ENCODE results near the gene ETV6. TPM values are rescaled to one million over a fixed set of nuclear protein-coding genes. Genes with fewer than 3 reads are reported as not detected.

Gene ETV6
- polyA plus RNA-seq, 12 donors: 8.2 to 15.9 (median 11.0) TPM; not detected in 1

- DNase-seq: no peak
These were observed 266.6 kb downstream of the ETV6 start for GRCh38 chr12:11916113-11916512.

DNA sequence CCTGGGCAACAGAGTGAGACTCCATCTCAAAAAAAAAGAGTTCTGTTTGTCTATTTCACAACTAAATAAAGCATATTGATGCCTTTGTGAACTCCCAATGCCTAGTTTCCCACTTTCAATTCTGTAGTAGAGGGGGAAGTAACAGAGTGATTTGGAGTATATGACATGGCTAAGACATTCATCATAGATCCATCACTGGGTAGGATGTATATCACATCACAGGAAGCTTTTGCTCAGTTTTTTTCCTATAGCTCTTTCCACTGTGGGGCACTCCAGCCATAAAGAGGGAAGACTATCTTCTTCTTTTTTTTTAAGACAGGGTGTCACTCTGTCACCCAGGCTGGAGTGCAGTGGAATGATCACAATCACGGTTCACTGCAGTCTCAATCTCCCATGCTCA lies 267.3 kb downstream of the ETV6 start:
- DNase-seq: no peak

GRCh38 chr12:11917501-11917900 lies 268.0 kb downstream of the ETV6 start:
- no peak for DNase-seq

- no peak for DNase-seq
These were observed 270.8 kb downstream of the ETV6 start for GRCh38 chr12:11920231-11920630.

DNA sequence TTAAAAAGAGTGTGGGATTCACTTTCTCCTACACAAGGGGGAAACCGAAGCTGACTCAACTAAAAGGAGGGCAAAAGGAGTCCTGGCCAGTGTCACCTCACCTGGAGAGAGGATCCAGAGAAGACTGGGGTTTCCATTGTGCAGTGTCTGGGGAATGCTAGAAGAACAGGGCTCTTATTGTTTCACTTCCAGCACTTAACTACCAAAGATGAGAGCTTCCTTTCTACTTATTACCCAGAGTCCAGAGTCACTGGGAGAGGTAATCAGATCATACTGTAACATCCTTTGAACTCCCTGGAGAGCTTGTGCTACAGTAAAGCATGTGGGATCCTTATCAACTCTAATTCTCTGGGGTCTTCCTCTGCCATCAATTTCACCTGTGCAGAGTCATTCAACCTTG lies 272.9 kb downstream of the ETV6 start:
- no peak for DNase-seq

- no peak for DNase-seq
These were observed 273.6 kb downstream of the ETV6 start for GRCh38 chr12:11923067-11923466.

DNA sequence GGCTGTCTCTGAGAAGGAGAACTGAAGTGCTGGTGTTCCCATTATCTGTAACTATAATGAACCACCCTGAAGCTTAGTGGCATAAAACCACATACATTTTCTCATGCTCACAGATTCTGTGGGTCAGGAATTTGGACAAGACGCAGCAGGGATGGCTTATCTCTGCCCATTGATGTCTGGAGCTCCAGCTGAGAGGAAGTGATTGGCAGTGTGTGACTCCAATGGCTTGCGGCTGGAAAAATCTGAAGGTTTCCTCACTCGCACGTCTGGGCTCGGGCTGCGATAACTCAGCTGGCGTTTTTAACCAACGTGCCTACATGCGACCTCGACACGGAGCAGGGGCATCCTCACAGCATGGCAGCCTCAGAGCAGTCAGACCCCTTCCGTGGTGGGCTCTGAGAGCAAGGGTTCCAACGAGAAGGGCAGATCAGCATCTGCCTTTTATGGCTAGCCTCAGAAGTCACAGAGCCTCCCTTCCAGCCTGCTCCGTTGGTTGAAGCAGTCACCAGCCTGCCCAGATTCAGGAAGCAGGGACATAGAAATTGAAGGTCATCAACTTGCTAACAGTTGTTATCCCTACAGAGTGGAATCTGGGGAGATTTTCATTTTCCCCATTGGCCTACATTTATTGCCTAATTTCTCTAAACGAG lies 277.9 kb downstream of the ETV6 start:
- no peak for DNase-seq

DNA sequence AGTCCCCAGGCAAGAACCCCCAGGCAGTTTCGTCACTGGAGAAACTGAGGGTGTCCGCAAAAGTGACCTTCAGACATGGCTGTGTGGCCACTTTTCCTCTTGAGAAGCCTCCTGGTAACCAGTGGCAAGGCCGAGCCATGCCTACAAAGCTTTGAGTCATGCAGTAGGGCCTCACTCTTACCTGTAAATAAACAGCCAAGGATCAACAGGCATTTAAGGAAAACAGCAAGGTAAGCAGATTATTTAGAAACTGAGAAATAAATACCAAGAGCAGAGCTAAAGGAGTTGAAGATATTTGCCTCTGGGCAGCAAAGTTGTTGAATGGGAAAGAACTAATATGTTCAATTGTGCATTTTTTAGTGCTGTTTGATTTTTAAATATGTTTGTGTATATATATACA lies 280.2 kb downstream of the ETV6 start:
- no peak for DNase-seq

- no peak for DNase-seq
These were observed 289.7 kb downstream of the ETV6 start for GRCh38 chr12:11939223-11939622.

- no peak for DNase-seq
These were observed 292.3 kb downstream of the ETV6 start for GRCh38 chr12:11941606-11942337.

GRCh38 chr12:11943919-11944700 lies 294.6 kb downstream of the ETV6 start:
- no peak for DNase-seq
